Muscle of arm (tissue), 12 donors: ENCODE results near the gene PPP2R5A. TPM values are rescaled to one million over a fixed set of nuclear protein-coding genes. Genes with fewer than 3 reads are reported as not detected.
"Not testable (repeated sequence)": the region's sequence is repeated elsewhere in the genome, so short reads cannot be mapped to it uniquely, and the experiment has no call there.

Source experiments
- DNase-seq: peaks from one replicate; pipeline ENCODE4 v3.0.0-alpha.2; 2013
- polyA plus RNA-seq, 12 donors: library from polyadenylated mRNA; unstranded; fragments of 120-200 nt; gene quantifications; one replicate each; pipeline ENCODE4 v1.2.1, GENCODE V29; 2013; ENCODE audit not compliant: insufficient read length in 12 of 12

PPP2R5A gene
- polyA plus RNA-seq, 12 donors = 23.2 to 36.7 (median 31.3) TPM; not detected in 1

DNA sequence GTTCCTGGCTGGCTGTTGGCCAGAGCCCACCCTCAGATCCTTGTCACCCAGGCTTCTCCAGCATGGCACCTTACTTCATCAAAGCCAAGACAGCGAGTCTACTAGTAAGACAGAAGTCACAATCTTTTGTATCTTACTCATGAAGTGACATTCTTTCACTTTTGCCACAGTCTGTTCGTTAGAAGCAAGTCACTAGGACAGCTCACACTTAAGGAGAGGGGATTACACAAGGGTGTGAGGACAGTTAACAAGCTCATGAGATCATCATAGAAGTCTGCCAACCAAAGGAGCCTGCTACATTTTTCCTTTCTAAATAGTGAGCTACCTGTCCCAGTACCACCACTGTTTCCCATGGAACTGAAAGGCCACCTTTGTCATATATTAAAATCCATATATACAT, 68.0 kb downstream of the PPP2R5A start:
- DNase-seq = no peak

DNA sequence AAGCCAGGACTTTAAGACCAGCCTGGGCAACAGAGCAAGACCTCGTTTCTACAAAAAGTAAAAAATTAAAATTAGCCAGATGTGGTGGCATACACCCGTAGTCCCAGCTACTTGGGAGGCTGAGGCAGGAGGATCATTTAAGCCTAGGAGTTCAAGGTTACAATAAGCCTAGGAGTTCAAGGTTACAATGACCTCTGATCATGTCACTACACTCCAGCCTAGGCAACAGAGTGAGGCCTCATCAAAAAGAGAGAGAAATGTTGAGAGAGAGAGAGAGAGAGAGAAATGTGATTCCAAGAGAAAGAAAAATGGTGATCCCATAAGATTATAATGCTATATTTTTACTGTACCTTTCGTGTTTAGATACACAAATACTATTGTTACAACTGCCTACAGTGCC, 69.3 kb downstream of the PPP2R5A start:
- no peak for DNase-seq

DNA sequence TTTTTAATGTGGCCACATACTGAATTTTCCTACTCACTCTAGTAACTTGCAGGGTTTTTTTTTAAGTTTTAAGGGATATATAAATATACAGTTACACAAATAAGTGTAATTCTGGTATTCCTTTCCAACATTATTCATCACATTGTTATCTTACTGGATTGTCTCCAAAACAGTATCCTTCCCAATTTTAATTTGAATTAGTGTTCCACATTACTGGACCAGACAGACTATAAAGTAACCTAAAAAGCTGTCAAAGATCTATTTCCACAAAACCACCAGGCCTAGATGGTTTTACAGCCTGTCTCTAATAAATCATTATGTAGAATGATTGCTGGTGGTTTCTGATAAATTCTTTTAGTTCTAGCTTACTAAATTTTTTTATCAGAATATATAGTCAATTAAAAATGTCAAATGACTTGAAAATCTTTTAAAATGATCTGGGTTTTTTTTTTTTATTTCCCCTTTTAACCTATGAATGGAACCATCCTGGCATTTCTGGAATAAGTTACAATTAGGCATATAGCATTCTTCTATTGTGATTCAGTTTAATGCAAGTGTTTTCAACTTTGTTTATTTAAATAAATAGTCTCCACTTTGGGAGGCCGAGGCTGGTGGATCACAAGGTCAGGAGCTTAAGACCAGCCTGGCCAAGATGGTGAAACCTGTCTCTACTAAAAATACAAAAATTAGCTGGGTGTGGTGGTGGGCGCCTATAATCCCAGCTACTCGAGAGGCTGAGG, 70.2 kb downstream of the PPP2R5A start:
- DNase-seq = no peak

DNA sequence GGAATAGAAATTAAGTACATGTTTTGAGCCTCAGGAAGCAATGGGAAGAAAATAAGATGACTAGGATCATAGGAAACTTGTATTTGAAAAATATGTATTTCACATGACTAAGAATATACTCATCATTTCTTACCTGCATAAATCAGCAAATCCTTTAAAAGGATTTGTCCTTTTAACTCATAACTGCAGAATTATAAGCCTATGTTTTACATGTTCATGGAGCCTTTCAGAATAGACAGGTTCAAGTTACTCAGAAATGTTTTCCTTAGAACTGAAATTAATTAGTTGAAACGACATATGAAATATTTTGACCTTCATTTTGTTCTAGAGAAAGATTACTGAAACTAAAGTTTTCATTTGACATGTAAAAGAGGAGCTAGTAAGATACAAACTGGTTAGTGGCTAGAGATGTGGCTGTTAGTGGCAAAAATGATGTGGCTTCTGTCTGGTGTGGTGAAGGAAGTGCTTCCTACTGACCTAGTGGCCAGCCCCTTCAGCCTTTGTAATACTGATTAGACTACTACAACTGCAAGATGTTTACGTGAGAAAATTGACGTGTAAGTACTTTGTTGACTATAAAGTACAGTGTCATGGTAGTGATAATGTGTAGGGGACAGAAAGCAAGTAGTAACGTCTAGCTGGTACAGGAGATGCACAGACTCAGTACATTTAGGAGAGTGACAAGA, 74.7 kb downstream of the PPP2R5A start:
- DNase-seq = no peak

DNA sequence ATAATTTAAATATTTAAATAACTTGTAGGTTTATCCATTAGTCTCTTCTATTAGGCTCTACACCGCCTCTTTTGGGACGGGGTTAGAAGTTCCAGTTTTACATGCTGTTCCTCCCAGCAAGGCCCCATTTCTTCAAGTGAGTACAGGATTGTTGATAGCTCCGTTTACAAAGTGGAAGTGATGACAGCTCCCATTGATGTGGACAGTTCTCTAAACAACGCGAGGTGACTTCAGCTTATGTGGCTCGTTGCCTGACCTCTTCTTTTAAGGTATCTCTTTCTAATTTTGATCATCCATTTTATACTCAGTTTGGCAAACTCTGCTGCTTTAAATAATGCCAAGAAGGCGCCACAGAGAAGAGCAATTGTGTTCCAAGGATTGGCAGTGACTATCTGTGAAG, 79.8 kb downstream of the PPP2R5A start:
- no peak for DNase-seq

DNA sequence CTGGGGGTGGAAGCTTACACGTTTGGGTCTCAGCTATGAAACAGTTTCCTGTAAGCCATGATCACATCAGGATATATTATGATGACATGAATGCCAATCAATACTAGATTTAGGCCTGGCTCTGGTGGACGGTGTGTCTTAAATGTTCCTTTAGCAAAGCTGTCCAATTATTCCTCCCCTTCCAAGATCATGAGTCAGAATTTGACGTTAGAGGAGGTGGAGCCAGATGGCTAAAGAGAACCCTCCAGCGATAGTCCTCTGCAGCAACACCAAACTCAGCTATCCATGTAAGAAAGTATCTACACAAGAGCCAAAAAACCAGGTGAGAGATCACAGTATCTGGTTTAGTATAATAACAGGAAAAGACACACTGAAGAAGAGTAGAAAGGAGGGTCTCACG, 81.7 kb downstream of the PPP2R5A start:
- no peak for DNase-seq

DNA sequence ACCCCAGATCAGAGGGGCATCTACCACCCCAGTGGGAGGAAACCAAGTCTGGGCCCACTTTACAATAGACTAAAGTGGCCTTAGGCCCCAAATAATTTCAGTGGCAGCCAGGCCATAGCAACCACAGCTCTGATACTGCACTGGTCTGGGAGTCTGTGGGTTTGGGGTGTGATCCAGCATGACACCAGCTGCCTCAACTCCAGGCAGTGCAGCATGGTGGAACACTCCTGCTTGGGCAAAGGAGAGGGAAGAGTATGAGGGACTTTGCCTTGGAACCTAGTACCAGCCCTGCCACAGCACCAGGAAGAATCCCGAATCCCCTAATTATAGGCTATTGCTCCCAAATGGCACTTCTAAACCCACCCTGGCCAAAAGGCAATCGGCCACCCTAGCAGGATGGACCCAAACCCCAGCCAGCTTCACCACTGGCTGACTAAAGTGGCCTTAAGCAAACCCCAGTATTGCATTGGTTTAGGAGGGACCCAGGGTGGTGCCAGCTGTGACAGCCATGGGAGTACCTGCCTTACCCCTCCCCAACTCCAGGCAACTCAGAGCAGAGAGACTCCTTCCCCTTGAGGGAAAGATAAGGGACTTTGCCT, 82.4 kb downstream of the PPP2R5A start:
- no peak for DNase-seq

DNA sequence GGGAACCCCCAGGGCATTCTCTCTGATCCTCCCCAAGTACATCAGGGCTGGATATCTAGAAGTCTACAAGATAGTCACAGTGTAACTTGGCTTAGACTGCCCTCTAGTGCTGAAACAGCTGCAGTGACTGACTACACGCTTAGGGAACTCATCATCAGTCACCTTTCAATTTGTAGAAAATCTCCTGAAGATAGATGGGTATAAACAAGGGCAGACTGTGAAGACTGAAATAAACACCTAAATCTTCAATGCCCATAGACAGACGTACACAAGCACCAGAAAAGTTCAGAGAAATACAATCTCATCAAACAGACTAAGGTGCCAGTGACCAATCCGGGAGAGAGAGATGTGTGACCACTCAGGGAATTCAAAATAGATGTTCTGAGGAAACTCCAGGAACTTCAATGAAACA, 82.9 kb downstream of the PPP2R5A start:
- DNase-seq = peak; percentile 15

DNA sequence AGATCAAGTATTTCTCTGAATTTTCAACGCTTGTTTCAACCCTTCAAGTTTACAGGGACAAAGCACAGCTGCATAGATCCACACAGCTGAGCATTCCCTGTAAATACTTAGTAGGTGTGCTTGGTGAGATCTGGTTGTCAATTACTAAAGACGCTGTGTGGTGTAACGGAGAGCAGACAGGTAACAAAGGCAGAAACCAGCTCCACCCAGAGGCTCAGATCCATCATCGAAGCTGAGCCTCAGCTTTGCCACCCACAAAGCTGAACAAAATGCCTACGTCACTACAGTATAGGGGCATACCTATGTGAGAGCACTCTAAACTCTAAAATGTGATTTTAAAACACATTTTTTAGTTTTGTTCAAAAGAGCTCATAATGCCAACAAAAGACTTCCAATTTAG, 90.8 kb downstream of the PPP2R5A start:
- DNase-seq = no peak

DNA sequence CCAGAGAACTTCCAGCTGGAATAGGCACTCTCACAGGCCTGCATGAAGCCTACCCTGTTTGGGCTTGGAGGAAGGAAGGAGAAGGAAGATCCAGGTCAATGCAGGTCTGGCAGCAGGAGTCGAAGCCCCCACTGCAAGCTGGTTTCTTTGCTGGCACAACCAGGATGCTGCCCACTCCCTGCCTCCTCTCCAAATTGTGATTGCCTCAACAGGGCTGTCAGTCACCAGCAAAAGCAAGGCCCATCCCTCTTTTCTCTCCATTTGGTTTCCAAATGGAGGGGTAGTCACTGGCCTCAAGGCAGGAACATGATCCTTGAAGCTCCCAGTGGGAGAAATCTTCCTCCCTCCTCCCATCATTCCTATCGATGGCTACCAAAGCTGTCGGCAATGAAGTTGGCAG, 92.4 kb downstream of the PPP2R5A start:
- DNase-seq = no peak

DNA sequence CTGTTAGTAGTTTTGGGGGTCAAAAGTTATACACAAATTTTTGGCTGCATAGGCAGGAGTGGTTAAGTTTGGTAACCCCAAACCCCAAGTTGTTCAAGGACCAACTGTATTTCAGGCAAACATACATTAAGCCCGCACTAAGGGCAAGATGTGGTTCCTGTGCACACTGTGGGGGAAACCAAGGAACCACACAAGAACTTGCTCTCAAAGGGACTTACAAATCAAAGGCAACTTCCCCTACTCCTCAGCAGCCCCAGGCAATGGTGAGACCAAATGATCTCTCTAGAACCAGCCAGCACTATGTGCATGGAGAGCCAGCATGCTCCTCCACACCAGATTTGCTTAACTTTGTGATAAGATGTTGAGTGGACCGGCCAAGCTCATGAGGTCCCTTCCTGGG, 94.2 kb downstream of the PPP2R5A start:
- no peak for DNase-seq

DNA sequence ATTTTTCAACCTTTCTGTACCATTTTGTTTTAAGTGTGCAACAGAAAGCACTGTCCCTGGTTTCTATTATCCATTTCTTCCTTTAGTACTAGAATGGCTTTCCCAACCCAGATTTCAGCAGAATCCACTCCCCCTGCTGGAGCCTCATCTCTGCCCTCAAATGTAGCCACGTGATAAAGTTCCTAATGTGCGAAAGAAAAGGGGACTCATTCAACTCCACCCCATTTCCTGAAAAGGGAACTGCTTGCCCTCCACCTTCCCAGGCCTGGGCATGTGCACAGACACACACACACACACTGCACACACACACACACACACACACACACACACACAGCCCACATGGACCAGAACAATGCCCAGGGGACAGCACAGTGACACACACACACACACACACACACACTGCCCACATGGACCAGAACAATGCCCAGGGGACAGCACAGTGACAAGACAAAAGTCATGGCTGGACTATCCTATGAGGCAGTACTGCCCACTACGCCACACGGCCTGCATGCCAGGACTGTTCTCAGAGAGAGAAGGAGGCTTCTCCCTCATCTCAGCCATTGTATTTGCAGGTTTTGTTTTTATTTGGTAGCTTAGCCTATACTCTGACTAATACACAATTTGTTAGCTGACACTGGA, 96.3 kb downstream of the PPP2R5A start:
- no peak for DNase-seq

DNA sequence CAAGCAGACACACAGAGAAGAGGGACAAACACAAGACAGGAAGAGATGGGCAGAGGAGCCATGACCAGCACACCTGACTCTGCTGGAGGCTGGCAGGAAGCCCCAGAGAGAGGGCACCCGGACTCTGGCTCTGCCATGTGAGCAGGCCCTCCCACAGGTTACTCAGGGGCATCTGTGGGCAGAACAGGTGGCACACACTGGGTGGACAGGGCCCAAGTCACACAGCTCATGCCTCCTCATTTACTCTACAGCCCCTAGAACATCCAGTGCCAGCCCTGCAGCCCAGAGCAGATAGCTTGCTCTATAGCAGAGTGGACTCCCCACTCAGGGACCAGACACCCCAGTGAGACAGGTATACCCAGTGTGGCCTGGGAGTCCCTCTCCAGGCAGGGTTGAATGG, 100.8 kb downstream of the PPP2R5A start:
- no peak for DNase-seq

DNA sequence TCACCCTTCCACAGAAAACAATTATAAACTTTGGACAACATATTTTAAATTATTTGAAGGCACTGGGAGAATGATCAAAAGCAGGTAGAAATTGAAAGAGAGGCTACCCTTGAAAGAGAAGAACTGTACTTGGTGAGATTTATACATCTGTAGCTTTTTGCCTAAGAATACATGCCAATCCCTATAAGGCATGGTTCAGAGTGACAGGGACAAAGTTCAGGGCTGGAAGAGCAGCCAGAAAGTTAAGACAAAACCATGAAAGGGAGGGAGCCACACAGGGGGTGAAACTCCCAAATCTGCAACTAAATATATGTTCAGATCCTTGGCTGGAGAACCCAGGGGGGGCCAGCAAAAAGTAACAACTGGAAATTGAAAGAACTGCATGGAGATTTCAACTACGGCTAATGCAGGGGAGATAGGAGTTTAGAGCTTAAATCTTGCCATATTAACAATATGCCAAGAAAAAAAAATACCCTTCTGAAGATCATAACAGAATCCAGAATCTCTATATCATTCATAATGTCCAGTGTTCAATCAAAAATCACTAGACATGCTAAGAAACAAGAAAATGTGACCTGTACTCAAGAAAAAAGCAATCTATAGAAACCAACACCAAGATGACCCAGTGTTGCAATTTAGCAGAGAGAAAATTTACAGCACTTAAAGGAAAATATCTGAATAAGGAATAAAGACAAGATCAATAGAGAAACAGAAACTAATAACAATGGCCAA, 103.9 kb downstream of the PPP2R5A start:
- DNase-seq = no peak

DNA sequence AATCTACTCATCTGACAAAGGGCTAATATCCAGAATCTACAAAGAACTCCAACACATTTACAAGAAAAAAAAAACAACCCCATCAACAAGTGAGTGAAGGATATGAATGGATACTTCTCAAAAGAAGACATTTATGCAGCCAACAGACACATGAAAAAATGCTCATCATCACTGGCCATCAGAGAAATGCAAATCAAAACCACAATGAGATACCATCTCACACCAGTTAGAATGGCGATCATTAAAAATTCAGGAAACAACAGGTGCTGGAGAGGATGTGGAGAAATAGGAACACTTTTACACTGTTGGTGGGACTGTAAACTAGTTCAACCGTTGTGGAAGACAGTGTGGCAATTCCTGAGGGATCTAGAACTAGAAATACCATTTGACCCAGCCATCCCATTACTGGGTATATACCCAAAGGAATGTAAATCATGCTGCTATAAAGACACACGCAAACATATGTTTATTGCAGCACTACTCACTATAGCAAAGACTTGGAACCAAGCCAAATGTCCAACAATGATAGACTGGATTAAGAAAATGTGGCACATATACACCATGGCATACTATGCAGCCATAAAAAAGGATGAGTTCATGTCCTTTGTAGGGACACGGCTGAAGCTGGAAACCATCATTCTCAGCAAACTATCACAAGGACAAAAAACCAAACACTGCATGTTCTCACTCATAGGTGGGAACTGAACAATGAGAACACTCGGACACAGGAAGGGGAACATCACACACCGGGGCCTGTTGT, 110.6 kb downstream of the PPP2R5A start:
- not testable (repeated sequence) for DNase-seq

DNA sequence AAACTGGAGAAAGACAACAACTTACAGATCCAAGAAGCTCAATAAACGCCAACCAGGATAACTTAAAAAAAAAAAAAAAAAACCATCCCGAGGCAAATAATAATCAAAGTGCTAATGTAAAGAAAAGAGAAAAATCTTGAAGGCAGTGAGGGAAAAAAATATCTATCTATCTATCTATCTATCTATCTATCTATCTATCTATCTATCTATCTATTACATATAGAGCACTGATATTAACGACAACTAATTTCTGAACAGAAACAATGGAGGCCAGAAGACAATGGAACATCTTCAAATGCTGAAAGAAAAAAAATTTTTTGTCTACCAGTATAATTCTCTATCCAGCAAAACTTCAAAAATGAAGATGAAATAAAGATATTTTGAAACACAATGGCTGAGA, 111.4 kb downstream of the PPP2R5A start:
- no peak for DNase-seq

DNA sequence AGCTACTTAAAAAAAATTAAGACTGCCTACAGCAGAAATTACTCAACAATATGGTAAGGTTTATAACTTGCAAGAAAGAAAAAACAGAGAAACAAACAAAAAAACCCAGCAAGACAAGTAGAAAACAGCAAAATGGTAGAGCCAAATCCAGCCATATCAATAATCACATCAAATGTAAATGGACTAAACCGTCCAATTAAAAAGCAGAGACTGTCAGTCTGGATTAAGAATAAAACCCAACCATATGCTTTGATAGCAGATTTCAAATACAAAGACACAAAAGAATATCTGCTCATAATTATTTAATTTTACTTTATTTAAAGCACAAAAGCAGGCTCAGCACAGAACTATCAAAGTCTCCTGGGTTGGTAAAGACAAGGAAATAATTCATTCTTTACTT, 112.0 kb downstream of the PPP2R5A start:
- DNase-seq = no peak

DNA sequence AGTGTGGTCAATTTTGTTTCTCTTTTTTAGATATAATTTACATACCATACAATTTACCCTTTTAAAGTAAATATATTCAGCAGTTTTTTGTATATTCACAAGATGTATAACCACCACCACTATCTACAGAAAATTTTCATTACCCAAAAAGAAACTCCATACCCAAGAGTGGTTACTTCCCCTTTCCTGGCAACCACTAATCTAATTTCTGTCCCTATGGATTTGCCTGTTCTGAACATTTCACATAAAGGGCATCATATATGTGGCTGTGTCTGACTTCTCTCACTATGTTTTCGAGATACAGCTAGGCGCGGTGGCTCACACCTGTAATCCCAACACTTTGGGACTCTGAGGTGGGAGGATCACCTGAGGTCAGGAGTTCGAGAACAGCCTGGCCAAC, 115.8 kb downstream of the PPP2R5A start:
- no peak for DNase-seq

DNA sequence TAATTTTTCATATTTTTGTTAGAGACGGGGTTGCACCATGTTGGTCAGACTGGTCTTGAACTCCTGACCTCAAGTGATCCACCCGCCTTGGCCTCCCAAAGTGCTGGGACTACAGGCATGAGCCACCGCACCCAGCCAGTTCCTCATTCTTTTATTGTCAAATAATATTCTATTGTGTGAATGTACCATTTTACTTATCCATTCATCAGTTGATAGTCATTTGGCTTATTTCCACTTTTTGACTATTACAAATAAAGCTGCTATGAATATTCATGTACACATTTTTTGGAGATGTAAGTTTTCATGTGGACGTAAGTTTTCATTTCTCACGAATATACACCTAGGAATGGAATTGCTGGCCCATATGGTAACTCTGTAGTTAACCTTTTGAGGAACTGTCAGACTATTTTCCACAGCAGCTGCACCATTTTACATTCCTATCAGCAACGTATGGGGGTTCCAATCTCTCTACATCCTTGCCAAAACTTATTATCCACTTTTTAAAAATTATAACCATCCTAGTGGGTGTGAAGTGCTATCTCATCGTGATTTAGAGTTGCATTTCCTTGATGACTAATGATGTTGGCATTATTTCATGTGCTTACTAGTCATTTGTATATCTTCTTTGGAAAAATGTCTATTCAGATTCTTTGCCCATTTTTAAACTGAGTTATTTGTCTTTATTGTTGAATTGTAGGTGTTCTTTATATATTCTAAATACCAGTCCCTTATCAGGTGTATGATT, 116.8 kb downstream of the PPP2R5A start:
- no peak for DNase-seq

DNA sequence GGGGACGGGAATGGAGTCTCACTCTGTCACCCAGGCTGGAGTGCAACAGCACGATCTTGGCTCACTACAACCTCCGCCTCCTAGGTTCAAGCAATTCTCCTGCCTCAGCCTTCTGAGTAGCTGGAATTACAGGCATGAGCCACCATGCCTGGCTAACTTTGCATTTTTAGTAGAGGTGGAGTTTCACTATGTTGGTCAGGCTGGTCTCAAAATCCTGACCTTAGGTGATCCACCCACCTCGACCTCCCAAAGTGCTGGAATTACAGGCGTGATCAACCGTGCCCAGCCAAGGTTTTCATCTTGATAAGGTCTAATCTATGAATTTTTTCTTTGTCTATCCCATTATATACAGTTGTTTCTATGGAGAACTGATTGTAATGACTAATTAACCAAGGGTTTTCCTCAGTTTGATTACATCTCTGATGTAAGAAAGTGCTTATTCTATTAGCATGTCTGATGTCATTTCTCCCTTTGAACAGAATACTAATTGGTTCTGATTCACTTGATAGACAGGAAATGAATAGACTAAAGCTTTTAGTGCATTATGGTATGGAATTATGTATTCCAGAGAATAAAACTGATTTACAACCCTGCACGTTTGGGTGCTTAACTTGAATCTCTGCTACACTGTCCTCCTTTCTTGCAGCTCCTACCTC, 117.6 kb downstream of the PPP2R5A start:
- DNase-seq = no peak
